HG03432 (cell line): ENCODE results near the gene CIC.
"Not testable (repeated sequence)": the region's sequence is repeated elsewhere in the genome, so short reads cannot be mapped to it uniquely, and the experiment has no call there.

Experiments
- ATAC-seq: cut with Tn5 transposase; IDR thresholded peaks from one replicate; pipeline ENCODE4 v1.9.1; 2021; ENCODE audit warnings: mild to moderate bottlenecking, moderate library complexity; ENCODE audit not compliant: unreplicated experiment

The CIC gene

GRCh38 chr19:42254089-42254849 lies 14.8 kb upstream of the CIC start:
- peak; percentile 24 for ATAC-seq

- peak; percentile 67 for ATAC-seq
Observed at GRCh38 chr19:42254850-42255765, 13.9 kb upstream of the CIC start, which contains the start of gene ERF. TSS of gene ERF (minus strand) at chr19:42255128. CDS start at chr19:42254999, 129 bp downstream.

DNA sequence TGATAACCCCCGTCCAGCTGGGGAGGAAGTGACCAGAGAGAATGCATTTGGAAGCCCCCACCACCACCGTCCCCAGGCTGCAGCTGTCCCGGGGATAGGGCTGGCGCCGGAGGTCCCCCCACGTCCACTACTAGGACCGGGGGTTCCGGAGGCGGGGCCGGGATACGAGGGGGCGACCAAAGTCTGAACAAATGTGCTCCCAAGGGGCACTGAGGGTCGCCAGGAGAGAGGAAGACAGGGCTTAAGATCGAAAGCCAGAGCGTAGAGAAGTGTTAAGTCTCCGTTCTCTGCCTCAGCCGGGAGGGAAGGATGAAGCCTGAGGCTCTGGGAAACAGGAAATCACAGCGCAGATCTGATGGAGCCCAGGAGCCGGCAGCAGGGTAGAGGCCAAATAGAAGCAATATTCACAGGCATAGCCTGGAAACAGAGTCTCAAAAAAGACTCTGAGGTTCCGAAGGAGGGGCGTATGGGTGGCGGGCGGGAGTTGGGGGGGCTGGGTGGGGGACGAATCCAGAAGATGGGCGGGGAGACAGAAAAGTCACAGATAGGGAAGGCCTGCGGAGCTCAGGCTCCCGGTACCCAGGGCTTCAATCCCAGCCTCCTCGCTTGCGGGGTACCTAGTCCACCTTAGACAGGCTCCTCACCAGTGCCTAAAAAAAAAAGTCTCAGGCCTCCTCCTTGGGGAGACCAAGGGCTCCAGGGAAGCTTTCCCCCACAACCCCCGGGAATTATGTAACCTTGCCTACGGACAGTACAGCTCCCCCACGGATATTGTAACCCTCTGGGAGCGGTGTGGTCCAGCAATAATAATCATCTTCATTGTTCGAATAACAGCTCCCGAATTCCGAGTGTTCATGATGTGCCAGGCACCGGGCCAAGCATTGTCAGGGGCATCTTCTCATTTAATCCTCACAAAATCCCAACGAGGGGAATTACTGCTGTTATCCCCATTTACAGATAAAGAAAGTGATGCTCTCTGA lies 13.0 kb upstream of the CIC start:
- no peak for ATAC-seq

DNA sequence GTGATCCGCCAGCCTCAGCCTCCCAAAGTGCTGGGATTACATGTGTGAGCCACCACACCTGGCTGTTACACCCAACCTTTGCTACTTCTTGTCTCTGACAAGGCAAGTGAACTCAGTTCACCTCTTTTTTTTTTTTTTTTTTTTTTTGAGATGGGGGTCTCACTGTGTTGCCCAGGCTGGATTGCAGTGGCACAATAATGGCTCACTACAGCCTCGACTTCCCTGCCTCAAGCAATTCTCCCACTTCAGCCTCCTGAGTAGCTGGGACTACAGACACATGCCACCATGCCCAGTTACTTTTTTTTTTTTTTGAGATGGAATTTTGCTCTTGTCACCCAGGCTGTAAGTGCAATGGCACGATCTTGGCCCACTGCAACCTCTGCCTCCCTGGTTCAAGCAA lies 11.2 kb upstream of the CIC start:
- not testable (repeated sequence) for ATAC-seq

GRCh38 chr19:42261763-42262162 lies 7.3 kb upstream of the CIC start:
- no peak for ATAC-seq

- ATAC-seq = not testable (repeated sequence)
Observed at GRCh38 chr19:42266105-42266504, 2.9 kb upstream of the CIC start.

- not testable (repeated sequence) for ATAC-seq
Observed at GRCh38 chr19:42266928-42267603, 2.0 kb upstream of the CIC start.

- no peak for ATAC-seq
Observed at GRCh38 chr19:42267644-42268141, 1.4 kb upstream of the CIC start.

DNA sequence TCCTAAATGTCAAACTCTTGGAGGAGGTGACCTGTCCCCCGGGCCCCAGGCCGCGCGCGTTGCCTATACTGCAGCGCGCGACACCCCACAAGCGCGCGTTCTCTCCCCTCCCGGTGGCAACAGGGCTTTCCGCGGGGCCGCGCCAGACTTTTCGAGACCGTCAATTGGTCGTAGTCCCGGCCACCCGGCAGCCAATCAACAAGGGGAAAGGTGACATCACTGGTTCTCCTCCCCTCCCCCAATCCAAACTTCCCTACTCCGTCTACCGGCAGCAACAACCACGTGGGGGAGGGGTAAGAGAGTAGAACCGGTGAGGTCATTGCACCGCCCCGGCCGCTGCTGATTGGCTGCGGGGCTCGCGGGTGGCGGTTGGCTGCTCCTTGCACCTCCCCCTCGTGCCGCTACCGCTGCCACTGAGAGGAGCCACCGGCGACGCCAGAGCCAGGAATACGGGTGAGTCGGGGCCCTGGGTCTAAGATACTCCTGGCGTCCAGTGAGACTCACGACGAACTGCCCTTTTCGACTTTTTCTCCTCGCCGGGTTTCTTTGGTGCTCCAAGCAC lies 829 bp upstream of the CIC start:
- peak; percentile 60 for ATAC-seq

GRCh38 chr19:42269478-42270345 lies 660 bp downstream of the CIC start:
- ATAC-seq = no peak

- ATAC-seq = no peak
Observed at GRCh38 chr19:42270346-42271044, 1.4 kb downstream of the CIC start.

DNA sequence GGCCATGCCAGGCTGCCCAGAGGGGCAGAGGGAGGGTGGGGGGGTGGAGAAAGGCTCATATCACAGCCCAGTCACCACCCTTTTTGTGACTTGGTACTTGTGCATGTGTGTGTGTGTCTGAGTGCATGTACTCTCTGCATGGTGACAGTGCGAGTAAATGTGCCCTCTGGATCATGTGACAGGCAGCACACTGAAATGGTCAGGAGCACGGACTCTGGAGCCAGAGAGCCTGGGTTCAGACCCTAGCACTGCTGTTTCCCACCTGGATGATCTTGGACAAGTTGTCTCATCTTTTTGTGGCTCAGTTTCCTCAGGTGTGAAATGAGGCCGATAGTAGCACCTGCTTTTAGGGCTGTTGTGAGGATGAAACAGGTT lies 2.0 kb downstream of the CIC start:
- no peak for ATAC-seq

DNA sequence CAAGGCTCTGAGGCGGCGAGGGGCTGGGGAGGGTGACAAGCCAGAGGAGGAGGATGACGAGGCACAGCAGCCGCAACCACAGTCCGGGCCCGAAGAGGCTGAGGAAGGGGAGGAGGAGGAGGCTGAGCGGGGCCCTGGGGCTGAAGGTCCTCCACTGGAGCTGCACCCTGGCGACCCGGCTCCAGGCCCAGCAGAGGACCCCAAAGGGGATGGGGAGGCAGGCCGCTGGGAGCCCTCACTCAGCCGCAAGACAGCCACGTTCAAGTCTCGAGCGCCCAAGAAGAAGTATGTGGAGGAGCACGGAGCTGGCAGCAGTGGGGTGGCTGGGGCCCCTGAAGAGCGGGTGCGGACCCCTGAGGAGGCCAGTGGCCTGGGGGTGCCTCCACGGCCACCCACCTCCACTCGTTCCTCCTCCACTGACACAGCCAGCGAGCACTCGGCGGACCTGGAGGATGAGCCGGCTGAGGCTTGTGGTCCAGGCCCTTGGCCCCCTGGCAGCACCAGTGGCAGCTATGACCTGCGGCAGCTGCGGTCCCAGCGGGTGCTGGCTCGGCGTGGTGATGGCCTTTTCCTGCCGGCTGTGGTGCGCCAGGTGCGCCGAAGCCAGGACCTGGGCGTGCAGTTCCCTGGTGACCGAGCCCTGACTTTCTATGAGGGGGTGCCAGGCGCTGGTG lies 2.9 kb downstream of the CIC start:
- no peak for ATAC-seq

DNA sequence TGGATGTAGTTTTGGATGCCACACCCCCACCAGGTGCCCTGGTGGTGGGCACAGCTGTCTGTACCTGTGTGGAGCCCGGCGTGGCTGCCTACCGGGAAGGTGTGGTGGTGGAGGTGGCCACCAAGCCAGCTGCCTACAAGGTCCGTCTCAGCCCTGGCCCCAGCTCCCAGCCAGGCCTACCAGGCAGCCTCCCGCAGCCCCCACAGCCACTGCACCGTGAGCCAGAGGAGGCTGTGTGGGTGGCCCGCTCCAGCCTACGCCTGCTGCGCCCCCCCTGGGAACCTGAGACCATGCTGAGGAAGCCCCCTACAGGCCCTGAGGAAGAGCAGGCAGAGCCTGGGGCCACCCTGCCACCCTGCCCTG lies 3.5 kb downstream of the CIC start:
- ATAC-seq = no peak

DNA sequence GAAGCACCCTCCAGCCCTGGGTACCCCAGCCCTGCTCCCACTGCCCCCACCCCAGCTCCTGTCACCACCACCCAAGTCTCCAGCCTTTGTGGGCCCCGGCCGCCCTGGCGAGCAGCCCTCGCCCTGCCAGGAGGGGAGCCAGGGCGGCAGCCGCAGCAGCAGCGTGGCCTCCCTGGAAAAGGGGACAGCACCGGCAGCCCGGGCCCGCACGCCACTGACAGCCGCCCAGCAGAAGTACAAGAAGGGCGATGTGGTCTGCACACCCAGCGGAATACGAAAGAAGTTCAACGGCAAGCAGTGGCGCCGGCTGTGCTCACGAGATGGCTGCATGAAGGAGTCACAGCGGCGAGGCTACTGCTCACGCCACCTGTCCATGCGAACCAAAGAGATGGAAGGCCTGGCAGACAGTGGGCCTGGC lies 3.9 kb downstream of the CIC start:
- ATAC-seq = no peak

DNA sequence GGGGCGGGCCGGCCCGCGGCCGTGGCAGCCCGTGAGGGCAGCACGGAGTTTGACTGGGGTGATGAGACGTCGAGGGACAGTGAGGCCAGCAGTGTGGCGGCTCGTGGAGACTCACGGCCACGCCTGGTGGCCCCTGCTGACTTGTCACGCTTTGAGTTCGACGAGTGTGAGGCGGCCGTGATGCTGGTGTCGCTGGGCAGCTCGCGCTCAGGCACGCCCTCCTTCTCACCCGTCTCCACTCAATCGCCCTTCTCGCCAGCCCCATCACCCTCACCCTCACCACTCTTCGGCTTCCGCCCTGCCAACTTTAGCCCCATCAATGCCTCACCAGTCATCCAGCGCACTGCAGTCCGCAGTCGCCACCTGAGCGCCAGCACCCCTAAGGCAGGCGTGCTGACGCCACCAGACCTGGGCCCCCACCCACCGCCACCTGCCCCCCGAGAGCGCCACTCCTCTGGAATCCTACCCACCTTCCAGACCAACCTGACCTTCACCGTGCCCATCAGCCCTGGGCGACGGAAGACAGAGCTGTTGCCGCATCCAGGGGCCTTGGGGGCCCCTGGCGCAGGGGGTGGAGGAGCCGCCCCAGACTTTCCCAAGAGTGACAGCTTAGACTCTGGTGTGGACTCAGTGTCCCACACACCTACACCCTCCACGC lies 4.5 kb downstream of the CIC start:
- no peak for ATAC-seq

GRCh38 chr19:42274065-42274682 lies 5.1 kb downstream of the CIC start:
- no peak for ATAC-seq
